OCI-LY3 (cell line): ENCODE data around the gene CACNA1G.

Source experiments
- H2AFZ ChIP-seq: fragments of 200-600, 300-600 bp; shearing (Covaris generic); 2 replicates; pipeline ENCODE4 v1.6.0; 2014; ENCODE audit warnings: antibody characterized with exemption, low read depth, low read length
- H3K27ac ChIP-seq: fragments of 200-600, 300-600 bp; sonication (generic); 2 replicates; pipeline ENCODE4 v1.5.1; 2014; ENCODE audit warnings: mild to moderate bottlenecking, low read length, moderate library complexity, mixed read lengths
- H3K27me3 ChIP-seq: fragments of 200-600, 300-600 bp; sonication (generic); 2 replicates; pipeline ENCODE4 v1.6.1; 2014; ENCODE audit warnings: low read depth, low read length, mixed read lengths
- H3K36me3 ChIP-seq: fragments of 200-600, 300-600 bp; sonication (generic); replicated peaks from 2 replicates; pipeline ENCODE3; 2014; ENCODE audit warnings: low read depth, low read length, mixed read lengths
- H3K4me1 ChIP-seq: fragments of 300-600, 200-600 bp; sonication (generic); 2 replicates; pipeline ENCODE4 v1.6.1; 2014; ENCODE audit warnings: low read length, mixed read lengths
- H3K4me2 ChIP-seq: fragments of 200-600, 300-600 bp; sonication (generic); 2 replicates; pipeline ENCODE4 v1.6.1; 2014; ENCODE audit warnings: low read length, mixed read lengths
- H3K4me3 ChIP-seq: fragments of 300-600, 200-600 bp; sonication (generic); 2 replicates; pipeline ENCODE4 v1.5.1; 2014; ENCODE audit warnings: antibody characterized with exemption, mild to moderate bottlenecking, low read length, moderate library complexity
- H3K79me2 ChIP-seq: fragments of 300-600, 200-600 bp; shearing (Covaris generic); 2 replicates; pipeline ENCODE4 v1.6.1; 2014; ENCODE audit warnings: mild to moderate bottlenecking, low read length, mixed read lengths
- H3K9ac ChIP-seq: fragments of 300-600, 200-600 bp; shearing (Covaris generic); 2 replicates; pipeline ENCODE4 v1.6.0; 2014; ENCODE audit warnings: mild to moderate bottlenecking, low read length, moderate library complexity
- H3K9me3 ChIP-seq: fragments of 200-600, 300-600 bp; shearing (Covaris generic); 2 replicates; pipeline ENCODE4 v1.6.1; 2014; ENCODE audit warnings: low read length, mixed read lengths; ENCODE audit not compliant: insufficient read depth
- H4K20me1 ChIP-seq: fragments of 200-600, 300-600 bp; sonication (generic); 2 replicates; pipeline ENCODE4 v1.6.1; 2016; ENCODE audit warnings: low read length, mixed read lengths; ENCODE audit not compliant: insufficient read depth
- CTCF ChIP-seq: fragments of 200-600, 300-600 bp; sonication (generic); IDR thresholded peaks from 2 replicates; pipeline ENCODE4 v1.5.1; 2014; ENCODE audit warnings: antibody characterized with exemption, low read length, low read depth
- EZH2phosphoT487 ChIP-seq: fragments of 200-600 bp; shearing (Covaris generic); IDR thresholded peaks from 2 replicates; pipeline ENCODE4 v1.6.1; 2018; ENCODE audit warnings: antibody characterized with exemption, mixed run types, low read depth

The CACNA1G gene

GRCh38 chr17:50514936-50515702 lies 45.4 kb upstream of the CACNA1G start:
- H3K27me3 ChIP-seq: no peaks in the 10 kb centered on the region
- H3K4me2 ChIP-seq: no peak overlapping the region
- H3K9ac ChIP-seq: no peak overlapping the region
- H3K4me1 ChIP-seq: peaks cover 23% of the 10 kb centered on the region
- no peaks in the 10 kb centered on the region for H3K9me3 ChIP-seq
- H2AFZ ChIP-seq: no peak overlapping the region
- TF ChIP-seq CTCF (no peak), EZH2phosphoT487 (no peak)
- no peak overlapping the region for H3K27ac ChIP-seq
- no peak overlapping the region for H3K4me3 ChIP-seq
- H3K36me3 ChIP-seq: no peaks in the 10 kb centered on the region
- H3K79me2 ChIP-seq: peaks cover under 1% of the 10 kb centered on the region
- H4K20me1 ChIP-seq: no peaks in the 10 kb centered on the region

DNA sequence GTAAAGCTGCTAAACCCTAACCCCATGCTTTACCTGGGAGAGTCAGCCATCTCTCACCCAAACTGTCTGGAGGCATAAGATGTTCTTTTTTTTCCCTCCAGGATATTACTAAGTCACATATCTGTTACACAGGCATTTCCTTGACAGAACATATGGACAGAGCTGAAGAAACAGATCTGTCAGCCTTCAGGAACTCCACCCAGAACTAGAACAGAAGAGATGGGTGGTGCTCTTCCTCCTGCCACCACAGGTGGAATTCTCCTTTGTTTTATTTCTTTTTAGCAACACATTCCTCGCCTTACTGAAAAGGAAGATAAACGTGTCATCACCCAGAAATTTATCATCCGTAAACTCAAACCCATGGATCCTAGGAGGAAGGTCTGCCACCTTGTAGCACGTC lies 43.5 kb upstream of the CACNA1G start:
- Histone ChIP-seq H3K36me3 (no peaks in the 10 kb centered on the region), H3K9me3 (no peaks in the 10 kb centered on the region), H4K20me1 (no peaks in the 10 kb centered on the region), H3K27me3 (no peaks in the 10 kb centered on the region), H2AFZ (no peak overlapping the region), H3K4me1 (peaks cover 7% of the 10 kb centered on the region), H3K4me2 (no peak overlapping the region), H3K27ac (no peak overlapping the region), H3K4me3 (no peak overlapping the region), H3K9ac (no peak overlapping the region), H3K79me2 (no peaks in the 10 kb centered on the region)
- TF ChIP-seq CTCF: no peak
- TF ChIP-seq EZH2phosphoT487: no peak

DNA sequence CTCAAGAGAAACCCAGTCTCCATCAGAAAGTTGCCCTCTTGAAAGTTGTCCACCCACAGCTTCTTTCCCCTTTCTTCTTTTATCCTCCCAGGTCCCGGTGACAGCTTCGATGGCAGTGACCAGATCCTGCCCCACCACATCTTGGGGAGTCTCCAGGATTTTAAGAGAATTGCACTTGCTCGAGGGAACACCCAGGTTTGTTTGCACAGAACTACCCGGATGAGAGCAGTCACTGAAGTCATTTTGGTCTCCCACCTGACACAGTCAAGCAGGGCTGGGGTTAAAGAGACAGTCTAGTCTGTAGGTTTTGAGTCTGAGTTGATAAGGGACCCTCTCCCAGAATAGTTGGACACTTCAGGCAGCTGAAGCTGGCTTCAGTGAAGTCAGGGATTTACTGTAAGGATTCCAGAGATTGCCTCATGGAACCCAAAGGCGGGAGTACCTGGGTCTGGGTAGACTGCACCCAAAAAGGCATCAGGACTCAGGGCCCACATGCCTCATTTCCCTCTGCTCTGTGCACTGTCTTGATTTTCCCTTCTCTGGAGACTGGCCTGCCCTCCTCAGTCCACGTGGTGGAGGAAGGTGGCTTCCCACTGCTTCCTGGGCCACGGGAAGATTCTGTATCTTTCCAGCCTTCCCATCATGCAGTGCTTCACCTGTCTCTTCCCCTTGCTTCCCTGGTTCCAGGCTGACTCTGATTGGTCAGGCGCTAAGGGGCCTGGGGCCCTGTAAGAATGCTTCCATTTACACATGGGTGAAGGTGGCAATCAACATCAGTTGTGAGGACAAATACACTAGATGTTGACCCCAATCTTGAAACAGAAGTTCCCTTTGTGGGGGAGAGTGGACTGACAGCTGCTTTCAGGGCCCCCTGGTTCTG lies 42.8 kb upstream of the CACNA1G start:
- no peaks in the 10 kb centered on the region for H4K20me1 ChIP-seq
- H3K27me3 ChIP-seq: no peaks in the 10 kb centered on the region
- H2AFZ ChIP-seq: no peak overlapping the region
- no peak overlapping the region for H3K4me3 ChIP-seq
- H3K36me3 ChIP-seq: no peaks in the 10 kb centered on the region
- no peak overlapping the region for H3K4me2 ChIP-seq
- no peak overlapping the region for H3K9ac ChIP-seq
- no peaks in the 10 kb centered on the region for H3K79me2 ChIP-seq
- H3K27ac ChIP-seq: no peak overlapping the region
- no peak for TF ChIP-seq CTCF
- TF ChIP-seq EZH2phosphoT487: no peak
- H3K9me3 ChIP-seq: no peaks in the 10 kb centered on the region
- no peaks in the 10 kb centered on the region; the same call in 1 of the 2 replicates for H3K4me1 ChIP-seq

- Histone ChIP-seq H3K9ac (no peak overlapping the region), H3K36me3 (no peaks in the 10 kb centered on the region), H3K4me1 (no peaks in the 10 kb centered on the region), H3K27ac (no peak overlapping the region), H3K79me2 (no peaks in the 10 kb centered on the region), H3K27me3 (no peaks in the 10 kb centered on the region), H2AFZ (no peak overlapping the region), H3K9me3 (no peaks in the 10 kb centered on the region), H3K4me2 (no peak overlapping the region), H3K4me3 (no peak overlapping the region), H4K20me1 (no peaks in the 10 kb centered on the region)
- TF ChIP-seq CTCF (no peak), EZH2phosphoT487 (no peak)
Measured at GRCh38 chr17:50518384-50519023, 42.0 kb upstream of the CACNA1G start.
